ENCODE results near the gene BUB1B. TPM values are rescaled to one million over a fixed set of nuclear protein-coding genes. Genes with fewer than 3 reads are reported as not detected.
A peak's percentile ranks its signal among the peaks of the same experiment; 100 is the strongest.

The BUB1B gene
- total and polyA plus RNA-seq, 9 of the 15 experiments (the other 6 are each of a cell fraction or from before 2014, with no cell fraction given): 28.7 to 113 (median 82.2) TPM

DNA sequence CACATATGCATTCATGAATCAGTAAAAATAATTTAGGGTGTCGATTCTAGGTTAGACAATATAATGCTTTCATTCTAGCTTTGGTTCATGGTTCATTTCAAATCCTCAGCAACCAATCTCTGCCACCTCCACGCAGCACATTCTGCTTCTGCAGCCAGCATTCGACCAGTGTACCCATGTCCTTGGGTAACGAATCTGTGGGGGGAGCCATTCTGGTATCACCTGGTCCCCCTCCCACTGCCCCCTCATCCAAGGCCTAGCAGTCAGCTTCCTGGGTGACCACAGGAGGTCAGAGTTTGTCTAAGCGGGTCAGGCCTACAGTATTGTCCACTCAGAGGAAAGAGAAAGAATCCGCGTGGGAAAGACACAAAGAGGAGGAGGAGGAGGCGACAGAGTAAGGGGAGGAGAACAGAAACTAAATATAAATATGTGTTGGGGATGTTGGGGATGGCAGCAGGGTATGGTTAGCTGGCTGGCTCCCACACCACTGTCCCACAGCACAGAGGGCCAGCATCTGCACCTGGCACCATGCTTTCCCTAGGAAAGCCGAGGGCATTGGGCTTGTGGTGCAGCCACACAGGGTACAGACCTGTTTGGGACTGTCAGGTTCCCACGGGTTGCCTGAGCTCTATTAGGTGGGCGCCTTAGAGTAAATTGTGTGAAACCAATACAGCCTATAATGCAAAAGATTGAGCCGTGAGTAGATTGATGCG is 90.1 kb downstream of the BUB1B start:
- no peak for FAIRE-seq
- BruUV-seq (replicated peaks): no TSS peak
- ChIA-PET CTCF (ENCODE audit: low intra/inter-chr PET ratio) (interaction anchor here (1.3 kb wide), 1 partner anchor 24 kb away, joined by 3 read pairs; no protein-coding TSS in a partner anchor), POLR2A (no interaction called here)
- no peak overlapping the region for H3K9ac ChIP-seq (ENCODE audit: insufficient read depth in 1 of 2, low read depth in 2 of 2, low read length in 2 of 2)
- no peaks in the 10 kb centered on the region for H3K79me2 ChIP-seq (ENCODE audit: control insufficient read depth, insufficient read depth, low read length)
- no peak overlapping the region for H3K4me3 ChIP-seq
- TF ChIP-seq, protein P1, sequence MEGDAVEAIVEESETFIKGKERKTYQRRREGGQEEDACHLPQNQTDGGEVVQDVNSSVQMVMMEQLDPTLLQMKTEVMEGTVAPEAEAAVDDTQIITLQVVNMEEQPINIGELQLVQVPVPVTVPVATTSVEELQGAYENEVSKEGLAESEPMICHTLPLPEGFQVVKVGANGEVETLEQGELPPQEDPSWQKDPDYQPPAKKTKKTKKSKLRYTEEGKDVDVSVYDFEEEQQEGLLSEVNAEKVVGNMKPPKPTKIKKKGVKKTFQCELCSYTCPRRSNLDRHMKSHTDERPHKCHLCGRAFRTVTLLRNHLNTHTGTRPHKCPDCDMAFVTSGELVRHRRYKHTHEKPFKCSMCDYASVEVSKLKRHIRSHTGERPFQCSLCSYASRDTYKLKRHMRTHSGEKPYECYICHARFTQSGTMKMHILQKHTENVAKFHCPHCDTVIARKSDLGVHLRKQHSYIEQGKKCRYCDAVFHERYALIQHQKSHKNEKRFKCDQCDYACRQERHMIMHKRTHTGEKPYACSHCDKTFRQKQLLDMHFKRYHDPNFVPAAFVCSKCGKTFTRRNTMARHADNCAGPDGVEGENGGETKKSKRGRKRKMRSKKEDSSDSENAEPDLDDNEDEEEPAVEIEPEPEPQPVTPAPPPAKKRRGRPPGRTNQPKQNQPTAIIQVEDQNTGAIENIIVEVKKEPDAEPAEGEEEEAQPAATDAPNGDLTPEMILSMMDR (IDR thresholded peaks at IDR 0.05 in 2 of 3, conservative IDR thresholded peaks at IDR 0.05 in 1 of 3; ENCODE audit: insufficient read depth in 2 of 3, low read depth in 1 of 3, low read length in 3 of 3): peak in 2 of 3 experiments; percentile 10 to 26; a peak in 2 of 6 replicates
- TF ChIP-seq ZNF830 (CRISPR knock-in tag; IDR thresholded peaks at IDR 0.05) (no peak), HNRNPK (IDR thresholded peaks at IDR 0.05; ENCODE audit: low read depth, low read length, poor library complexity, severe bottlenecking) (no peak)
- TF ChIP-seq, protein P2, sequence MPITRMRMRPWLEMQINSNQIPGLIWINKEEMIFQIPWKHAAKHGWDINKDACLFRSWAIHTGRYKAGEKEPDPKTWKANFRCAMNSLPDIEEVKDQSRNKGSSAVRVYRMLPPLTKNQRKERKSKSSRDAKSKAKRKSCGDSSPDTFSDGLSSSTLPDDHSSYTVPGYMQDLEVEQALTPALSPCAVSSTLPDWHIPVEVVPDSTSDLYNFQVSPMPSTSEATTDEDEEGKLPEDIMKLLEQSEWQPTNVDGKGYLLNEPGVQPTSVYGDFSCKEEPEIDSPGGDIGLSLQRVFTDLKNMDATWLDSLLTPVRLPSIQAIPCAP (CRISPR knock-in tag; IDR thresholded peaks at IDR 0.05; ENCODE audit: borderline replicate concordance): no peak
- TF ChIP-seq, protein P3, sequence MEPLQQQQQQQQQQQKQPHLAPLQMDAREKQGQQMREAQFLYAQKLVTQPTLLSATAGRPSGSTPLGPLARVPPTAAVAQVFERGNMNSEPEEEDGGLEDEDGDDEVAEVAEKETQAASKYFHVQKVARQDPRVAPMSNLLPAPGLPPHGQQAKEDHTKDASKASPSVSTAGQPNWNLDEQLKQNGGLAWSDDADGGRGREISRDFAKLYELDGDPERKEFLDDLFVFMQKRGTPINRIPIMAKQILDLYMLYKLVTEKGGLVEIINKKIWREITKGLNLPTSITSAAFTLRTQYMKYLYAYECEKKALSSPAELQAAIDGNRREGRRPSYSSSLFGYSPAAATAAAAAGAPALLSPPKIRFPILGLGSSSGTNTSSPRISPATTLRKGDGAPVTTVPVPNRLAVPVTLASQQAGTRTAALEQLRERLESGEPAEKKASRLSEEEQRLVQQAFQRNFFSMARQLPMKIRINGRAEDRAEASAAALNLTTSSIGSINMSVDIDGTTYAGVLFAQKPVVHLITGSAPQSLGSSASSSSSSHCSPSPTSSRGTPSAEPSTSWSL (CRISPR knock-in tag; IDR thresholded peaks at IDR 0.05; ENCODE audit: borderline replicate concordance): no peak
- TF ChIP-seq, protein P4, sequence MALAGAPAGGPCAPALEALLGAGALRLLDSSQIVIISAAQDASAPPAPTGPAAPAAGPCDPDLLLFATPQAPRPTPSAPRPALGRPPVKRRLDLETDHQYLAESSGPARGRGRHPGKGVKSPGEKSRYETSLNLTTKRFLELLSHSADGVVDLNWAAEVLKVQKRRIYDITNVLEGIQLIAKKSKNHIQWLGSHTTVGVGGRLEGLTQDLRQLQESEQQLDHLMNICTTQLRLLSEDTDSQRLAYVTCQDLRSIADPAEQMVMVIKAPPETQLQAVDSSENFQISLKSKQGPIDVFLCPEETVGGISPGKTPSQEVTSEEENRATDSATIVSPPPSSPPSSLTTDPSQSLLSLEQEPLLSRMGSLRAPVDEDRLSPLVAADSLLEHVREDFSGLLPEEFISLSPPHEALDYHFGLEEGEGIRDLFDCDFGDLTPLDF (CRISPR knock-in tag; IDR thresholded peaks at IDR 0.05): no peak
- no peak overlapping the region for H2AFZ ChIP-seq (ENCODE audit: low read depth, low read length)
- DNase-seq (ENCODE audit: extremely low read depth in 1 of 4, low spot score in 3 of 4): no peak
- no peak overlapping the region for H3K27ac ChIP-seq (ENCODE audit: extremely low read depth, low read depth, low read length)
- no peak for ATAC-seq
- H3K36me3 ChIP-seq (ENCODE audit: control insufficient read depth, insufficient read depth, low read length): no peaks in the 10 kb centered on the region
- H3K4me1 ChIP-seq (replicated peaks in 1 of 2; ENCODE audit: control insufficient read depth in 2 of 2, insufficient read depth in 2 of 2, low read length in 2 of 2): peaks cover 4 to 18% of the 10 kb centered on the region in 2 experiments; a peak in 3 of 5 replicates
- H3K9me3 ChIP-seq (replicated peaks; ENCODE audit: control insufficient read depth, insufficient read depth, low read depth, low read length): no peaks in the 10 kb centered on the region
- H3K9me1 ChIP-seq (ENCODE audit: control insufficient read depth, insufficient read depth, low read length): no peaks in the 10 kb centered on the region
- H4K20me1 ChIP-seq (replicated peaks; ENCODE audit: control insufficient read depth, insufficient read depth, low read length): no peaks in the 10 kb centered on the region
- no peak overlapping the region for H3K4me2 ChIP-seq (ENCODE audit: insufficient read depth, low read length)
- WGBS (ENCODE audit: insufficient coverage, low coverage, missing lambda C conversion rate): 14% methylated on average over 13 of the region's 13 CpGs
- peaks cover 2 to 32% of the 10 kb centered on the region in 2 experiments; a peak in 3 of 5 replicates for H3K27me3 ChIP-seq (ENCODE audit: control insufficient read depth in 2 of 2, insufficient read depth in 2 of 2, low read length in 2 of 2)
- in situ Hi-C loops (cut with MboI): no loop called here
- intact Hi-C loops (cut with micrococcal nuclease): no loop called here

Measured in K562 (cell line).